Loucy (cell line): Measurements from ENCODE around the gene CTRB2.
A peak's percentile ranks its signal among the peaks of the same experiment; 100 is the strongest.

ENCODE experiments used
- H2AFZ ChIP-seq: fragments of 200-600 bp; sonication (generic); 2 replicates; pipeline ENCODE4 v1.6.0; 2016; ENCODE audit warnings: antibody characterized with exemption, mild to moderate bottlenecking, low read length, moderate library complexity
- H3F3A ChIP-seq: fragments of 200-600 bp; 2 replicates; pipeline ENCODE4 v1.6.0; 2016; ENCODE audit warnings: antibody characterized with exemption, low read depth, mild to moderate bottlenecking
- H3K27me3 ChIP-seq: fragments of 200-600 bp; sonication (generic); 2 replicates; pipeline ENCODE4 v1.6.1; 2014; ENCODE audit warnings: low read length, mild to moderate bottlenecking; ENCODE audit not compliant: insufficient read depth, poor library complexity, severe bottlenecking
- H3K36me3 ChIP-seq: fragments of 200-600 bp; sonication (generic); 2 replicates; pipeline ENCODE4 v1.6.1; 2016; ENCODE audit warnings: low read length; ENCODE audit not compliant: insufficient read depth
- H3K4me1 ChIP-seq: fragments of 200-600 bp; sonication (generic); 2 replicates; pipeline ENCODE4 v1.5.1; 2014; ENCODE audit warnings: low read length, mild to moderate bottlenecking; ENCODE audit not compliant: insufficient read depth, poor library complexity, severe bottlenecking
- H3K4me2 ChIP-seq: fragments of 200-600 bp; sonication (generic); 2 replicates; pipeline ENCODE4 v1.6.0; 2014; ENCODE audit warnings: antibody characterized with exemption, low read length, low read depth, mild to moderate bottlenecking; ENCODE audit not compliant: poor library complexity, severe bottlenecking
- H3K4me3 ChIP-seq: fragments of 200-600 bp; sonication (generic); 2 replicates; pipeline ENCODE4 v1.5.1; 2014; ENCODE audit warnings: low read length, mild to moderate bottlenecking, mixed read lengths; ENCODE audit not compliant: poor library complexity, severe bottlenecking
- H3K79me2 ChIP-seq: fragments of 200-600 bp; sonication (generic); 2 replicates; pipeline ENCODE4 v1.6.1; 2014; ENCODE audit warnings: low read length; ENCODE audit not compliant: insufficient read depth
- H3K9ac ChIP-seq: fragments of 200-600 bp; sonication (generic); 2 replicates; pipeline ENCODE4 v1.6.0; 2014; ENCODE audit warnings: mild to moderate bottlenecking, low read depth, low read length, moderate library complexity; ENCODE audit not compliant: poor library complexity, severe bottlenecking
- H3K9me2 ChIP-seq: fragments of 200-600 bp; sonication (generic); replicated peaks from 2 replicates; pipeline ENCODE4 v1.6.1; 2016; ENCODE audit warnings: low read depth, low read length, mixed read lengths
- H3K9me3 ChIP-seq: fragments of 200-600 bp; sonication (generic); 2 replicates; pipeline ENCODE4 v1.6.1; 2014; ENCODE audit warnings: mild to moderate bottlenecking, antibody characterized with exemption, low read length, low read depth; ENCODE audit not compliant: insufficient read depth
- H4K20me1 ChIP-seq: fragments of 200-600 bp; sonication (generic); 2 replicates; pipeline ENCODE4 v1.6.0; 2014; ENCODE audit warnings: antibody characterized with exemption, low read length, mild to moderate bottlenecking; ENCODE audit not compliant: insufficient read depth, poor library complexity, severe bottlenecking
- CTCF ChIP-seq: fragments of 200-600 bp; sonication (generic); conservative IDR thresholded peaks from 2 replicates; pipeline ENCODE4 v1.5.1; 2014; ENCODE audit warnings: mild to moderate bottlenecking, antibody characterized with exemption, low read length
- EZH2phosphoT487 ChIP-seq: fragments of 200-600 bp; IDR thresholded peaks from 2 replicates; pipeline ENCODE4 v1.6.1; 2018; ENCODE audit warnings: antibody characterized with exemption, mild to moderate bottlenecking, moderate library complexity, borderline replicate concordance

CTRB2 gene

GRCh38 chr16:75218256-75219076, 11.5 kb upstream of the CTRB2 start, which contains the start of gene CTRB1:
TSS of gene CTRB1 (plus strand) at chr16:75218988. CDS start at chr16:75219008, 20 bp downstream.
- H3F3A ChIP-seq = no peaks in the 10 kb centered on the region
- no peaks in the 10 kb centered on the region for H3K9me2 ChIP-seq
- no peaks in the 10 kb centered on the region for H3K9me3 ChIP-seq
- peak within 1 kb of the TSS; percentile 37 for H3K4me3 ChIP-seq
- H3K4me1 ChIP-seq = no peaks in the 10 kb centered on the region
- peak within 1 kb of the TSS; percentile 64; the same call in 1 of the 2 replicates for H2AFZ ChIP-seq
- H3K27me3 ChIP-seq = no peaks in the 10 kb centered on the region
- H3K79me2 ChIP-seq = no peaks in the 10 kb centered on the region
- H4K20me1 ChIP-seq = no peaks in the 10 kb centered on the region
- H3K4me2 ChIP-seq = peak within 1 kb of the TSS; percentile 53
- H3K9ac ChIP-seq = no peak within 1 kb of the TSS
- H3K36me3 ChIP-seq = no peaks in the 10 kb centered on the region
- TF ChIP-seq EZH2phosphoT487 = no peak
- TF ChIP-seq CTCF = no peak

GRCh38 chr16:75217389-75217851, 10.5 kb upstream of the CTRB2 start:
- Histone ChIP-seq H3K36me3 (no peaks in the 10 kb centered on the region), H2AFZ (no peak overlapping the region), H3K9me2 (no peaks in the 10 kb centered on the region), H3K9me3 (no peaks in the 10 kb centered on the region), H3K4me1 (no peaks in the 10 kb centered on the region), H4K20me1 (no peaks in the 10 kb centered on the region), H3F3A (no peaks in the 10 kb centered on the region), H3K27me3 (no peaks in the 10 kb centered on the region), H3K79me2 (no peaks in the 10 kb centered on the region), H3K9ac (no peak overlapping the region), H3K4me3 (no peak overlapping the region), H3K4me2 (no peak overlapping the region)
- TF ChIP-seq CTCF (no peak), EZH2phosphoT487 (no peak)

- no peaks in the 10 kb centered on the region for H3K36me3 ChIP-seq
- H2AFZ ChIP-seq = no peak overlapping the region
- H4K20me1 ChIP-seq = no peaks in the 10 kb centered on the region
- no peak overlapping the region for H3K9ac ChIP-seq
- H3K9me2 ChIP-seq = no peaks in the 10 kb centered on the region
- H3K4me2 ChIP-seq = no peak overlapping the region
- H3K27me3 ChIP-seq = no peaks in the 10 kb centered on the region
- no peaks in the 10 kb centered on the region for H3F3A ChIP-seq
- TF ChIP-seq EZH2phosphoT487 (no peak), CTCF (no peak)
- no peak overlapping the region for H3K4me3 ChIP-seq
- no peaks in the 10 kb centered on the region for H3K9me3 ChIP-seq
- H3K4me1 ChIP-seq = no peaks in the 10 kb centered on the region
- no peaks in the 10 kb centered on the region for H3K79me2 ChIP-seq
Measured at GRCh38 chr16:75216576-75216975, 9.6 kb upstream of the CTRB2 start.
